ENCODE results near the gene CAPN5. TPM values are rescaled to one million over a fixed set of nuclear protein-coding genes. Genes with fewer than 3 reads are reported as not detected.

CAPN5 gene
- total RNA-seq, 1 donor from 2014 or later = 5.2 TPM

GRCh38 chr11:77142091-77142975, 75.6 kb downstream of the CAPN5 start:
- no peaks in the 10 kb centered on the region for H3K9me3 ChIP-seq (ENCODE audit: control insufficient read depth in 3 of 3, low read length in 3 of 3)
- no peak overlapping the region for H3K4me3 ChIP-seq (ENCODE audit: low read length in 3 of 3)
- H3K36me3 ChIP-seq (ENCODE audit: control insufficient read depth in 3 of 3, insufficient read depth in 3 of 3, low read length in 3 of 3) = no peaks in the 10 kb centered on the region
- peaks cover 7 to 16% (median 9%) of the 10 kb centered on the region in 3 donors for H3K27me3 ChIP-seq (ENCODE audit: control insufficient read depth in 3 of 3, insufficient read depth in 3 of 3, low read length in 3 of 3)
- no peak overlapping the region for H3K9ac ChIP-seq (ENCODE audit: low read depth in 1 of 3, low read length in 3 of 3)
- H3K27ac ChIP-seq (ENCODE audit: low read depth, low read length) = no peak overlapping the region
- peaks cover 8 to 17% (median 17%) of the 10 kb centered on the region in 3 donors for H3K4me1 ChIP-seq (ENCODE audit: control insufficient read depth in 3 of 3, insufficient read depth in 3 of 3, low read length in 3 of 3)

- Histone ChIP-seq H3K27ac (ENCODE audit: low read depth, low read length) (no peak overlapping the region), H3K4me3 (ENCODE audit: low read length in 3 of 3) (no peak overlapping the region), H3K36me3 (ENCODE audit: control insufficient read depth in 3 of 3, insufficient read depth in 3 of 3, low read length in 3 of 3) (no peaks in the 10 kb centered on the region), H3K9me3 (ENCODE audit: control insufficient read depth in 3 of 3, low read length in 3 of 3) (no peaks in the 10 kb centered on the region), H3K9ac (ENCODE audit: low read depth in 1 of 3, low read length in 3 of 3) (no peak overlapping the region), H3K27me3 (ENCODE audit: control insufficient read depth in 3 of 3, insufficient read depth in 3 of 3, low read length in 3 of 3) (peaks cover 4 to 6% (median 5%) of the 10 kb centered on the region in 3 donors), H3K4me1 (ENCODE audit: control insufficient read depth in 3 of 3, insufficient read depth in 3 of 3, low read length in 3 of 3) (peaks cover 6 to 14% (median 10%) of the 10 kb centered on the region in 3 donors)
Observed at GRCh38 chr11:77143405-77144020, 76.7 kb downstream of the CAPN5 start.

- Histone ChIP-seq H3K27ac (ENCODE audit: low read depth, low read length) (no peak overlapping the region), H3K27me3 (ENCODE audit: control insufficient read depth in 3 of 3, insufficient read depth in 3 of 3, low read length in 3 of 3) (peaks cover 0 to 6% (median 0%) of the 10 kb centered on the region in 3 donors), H3K4me3 (ENCODE audit: low read length in 3 of 3) (no peak overlapping the region), H3K36me3 (ENCODE audit: control insufficient read depth in 3 of 3, insufficient read depth in 3 of 3, low read length in 3 of 3) (no peaks in the 10 kb centered on the region), H3K4me1 (ENCODE audit: control insufficient read depth in 3 of 3, insufficient read depth in 3 of 3, low read length in 3 of 3) (peaks cover 6 to 8% (median 8%) of the 10 kb centered on the region in 3 donors), H3K9me3 (ENCODE audit: control insufficient read depth in 3 of 3, low read length in 3 of 3) (no peaks in the 10 kb centered on the region), H3K9ac (ENCODE audit: low read depth in 1 of 3, low read length in 3 of 3) (no peak overlapping the region)
Observed at GRCh38 chr11:77144196-77144856, 77.6 kb downstream of the CAPN5 start.

- H3K9ac ChIP-seq (ENCODE audit: low read depth in 1 of 3, low read length in 3 of 3) = no peak overlapping the region
- peaks cover 3 to 7% (median 6%) of the 10 kb centered on the region in 3 donors for H3K4me1 ChIP-seq (ENCODE audit: control insufficient read depth in 3 of 3, insufficient read depth in 3 of 3, low read length in 3 of 3)
- H3K27me3 ChIP-seq (ENCODE audit: control insufficient read depth in 3 of 3, insufficient read depth in 3 of 3, low read length in 3 of 3) = peaks cover 0 to 6% (median 0%) of the 10 kb centered on the region in 3 donors
- H3K36me3 ChIP-seq (ENCODE audit: control insufficient read depth in 3 of 3, insufficient read depth in 3 of 3, low read length in 3 of 3) = no peaks in the 10 kb centered on the region
- H3K9me3 ChIP-seq (ENCODE audit: control insufficient read depth in 3 of 3, low read length in 3 of 3) = no peaks in the 10 kb centered on the region
- H3K4me3 ChIP-seq (ENCODE audit: low read length in 3 of 3) = no peak overlapping the region
- H3K27ac ChIP-seq (ENCODE audit: low read depth, low read length) = no peak overlapping the region
Observed at GRCh38 chr11:77144857-77145428, 78.2 kb downstream of the CAPN5 start.

- Histone ChIP-seq H3K27ac (ENCODE audit: low read depth, low read length) (no peak overlapping the region), H3K36me3 (ENCODE audit: control insufficient read depth in 3 of 3, insufficient read depth in 3 of 3, low read length in 3 of 3) (no peaks in the 10 kb centered on the region), H3K4me3 (ENCODE audit: low read length in 3 of 3) (no peak overlapping the region), H3K9me3 (ENCODE audit: control insufficient read depth in 3 of 3, low read length in 3 of 3) (no peaks in the 10 kb centered on the region), H3K9ac (ENCODE audit: low read depth in 1 of 3, low read length in 3 of 3) (no peak overlapping the region), H3K4me1 (ENCODE audit: control insufficient read depth in 3 of 3, insufficient read depth in 3 of 3, low read length in 3 of 3) (no peaks in the 10 kb centered on the region), H3K27me3 (ENCODE audit: control insufficient read depth in 3 of 3, insufficient read depth in 3 of 3, low read length in 3 of 3) (peaks cover 0 to 6% (median 0%) of the 10 kb centered on the region in 3 donors)
Observed at GRCh38 chr11:77146261-77147035, 79.7 kb downstream of the CAPN5 start.

- no peak overlapping the region for H3K9ac ChIP-seq (ENCODE audit: low read depth in 1 of 3, low read length in 3 of 3)
- no peaks in the 10 kb centered on the region for H3K4me1 ChIP-seq (ENCODE audit: control insufficient read depth in 3 of 3, insufficient read depth in 3 of 3, low read length in 3 of 3)
- peaks cover 0 to 6% (median 0%) of the 10 kb centered on the region in 3 donors for H3K27me3 ChIP-seq (ENCODE audit: control insufficient read depth in 3 of 3, insufficient read depth in 3 of 3, low read length in 3 of 3)
- no peak overlapping the region for H3K4me3 ChIP-seq (ENCODE audit: low read length in 3 of 3)
- H3K27ac ChIP-seq (ENCODE audit: low read depth, low read length) = no peak overlapping the region
- no peaks in the 10 kb centered on the region for H3K9me3 ChIP-seq (ENCODE audit: control insufficient read depth in 3 of 3, low read length in 3 of 3)
- H3K36me3 ChIP-seq (ENCODE audit: control insufficient read depth in 3 of 3, insufficient read depth in 3 of 3, low read length in 3 of 3) = no peaks in the 10 kb centered on the region
Observed at GRCh38 chr11:77147036-77147315, 80.2 kb downstream of the CAPN5 start.

GRCh38 chr11:77147668-77148321, 81.0 kb downstream of the CAPN5 start:
- H3K9me3 ChIP-seq (ENCODE audit: control insufficient read depth in 3 of 3, low read length in 3 of 3) = no peaks in the 10 kb centered on the region
- no peak overlapping the region for H3K4me3 ChIP-seq (ENCODE audit: low read length in 3 of 3)
- no peak overlapping the region for H3K27ac ChIP-seq (ENCODE audit: low read depth, low read length)
- no peaks in the 10 kb centered on the region for H3K36me3 ChIP-seq (ENCODE audit: control insufficient read depth in 3 of 3, insufficient read depth in 3 of 3, low read length in 3 of 3)
- H3K4me1 ChIP-seq (ENCODE audit: control insufficient read depth in 3 of 3, insufficient read depth in 3 of 3, low read length in 3 of 3) = peaks cover 3 to 4% (median 3%) of the 10 kb centered on the region in 3 donors
- H3K27me3 ChIP-seq (ENCODE audit: control insufficient read depth in 3 of 3, insufficient read depth in 3 of 3, low read length in 3 of 3) = peaks cover 0 to 6% (median 0%) of the 10 kb centered on the region in 3 donors
- H3K9ac ChIP-seq (ENCODE audit: low read depth in 1 of 3, low read length in 3 of 3) = no peak overlapping the region

- Histone ChIP-seq H3K4me3 (ENCODE audit: low read length in 3 of 3) (no peak overlapping the region), H3K9me3 (ENCODE audit: control insufficient read depth in 3 of 3, low read length in 3 of 3) (no peaks in the 10 kb centered on the region), H3K27ac (ENCODE audit: low read depth, low read length) (no peak overlapping the region), H3K4me1 (ENCODE audit: control insufficient read depth in 3 of 3, insufficient read depth in 3 of 3, low read length in 3 of 3) (peaks cover 15 to 18% (median 16%) of the 10 kb centered on the region in 3 donors), H3K36me3 (ENCODE audit: control insufficient read depth in 3 of 3, insufficient read depth in 3 of 3, low read length in 3 of 3) (no peaks in the 10 kb centered on the region), H3K9ac (ENCODE audit: low read depth in 1 of 3, low read length in 3 of 3) (no peak overlapping the region), H3K27me3 (ENCODE audit: control insufficient read depth in 3 of 3, insufficient read depth in 3 of 3, low read length in 3 of 3) (peaks cover 0 to 6% (median 0%) of the 10 kb centered on the region in 3 donors)
Observed at GRCh38 chr11:77148963-77149715, 82.4 kb downstream of the CAPN5 start.

Measured in skeletal muscle tissue (tissue), 4 donors.